ENCODE measurements around the gene AP2A2. TPM values are rescaled to one million over a fixed set of nuclear protein-coding genes. Genes with fewer than 3 reads are reported as not detected.

AP2A2 gene
- total RNA-seq, 2 donors from 2014 or later: 99.0 to 109 TPM

GRCh38 chr11:1051356-1052132 is 125.9 kb downstream of the AP2A2 start:
- Histone ChIP-seq H3K4me3 (no peak overlapping the region), H3K27ac (no peak overlapping the region), H3K9me3 (no peaks in the 10 kb centered on the region), H3K27me3 (replicated peaks; ENCODE audit: insufficient read depth) (no peaks in the 10 kb centered on the region), H3K4me1 (ENCODE audit: control insufficient read depth in 1 of 2, low read depth in 2 of 2) (no peaks in the 10 kb centered on the region), H3K36me3 (no peaks in the 10 kb centered on the region)
- ATAC-seq (ENCODE audit: insufficient number of reproducible peaks, low FRiP score, low read depth): no peak
- TF ChIP-seq CTCF (IDR thresholded peaks at IDR 0.05): no peak
- no peak for DNase-seq (ENCODE audit: low spot score)

GRCh38 chr11:1052133-1053011 is 126.7 kb downstream of the AP2A2 start:
- H3K9me3 ChIP-seq: no peaks in the 10 kb centered on the region
- H3K27me3 ChIP-seq (replicated peaks; ENCODE audit: insufficient read depth): no peaks in the 10 kb centered on the region
- H3K36me3 ChIP-seq: no peaks in the 10 kb centered on the region
- H3K4me3 ChIP-seq: no peak overlapping the region
- no peaks in the 10 kb centered on the region for H3K4me1 ChIP-seq (ENCODE audit: control insufficient read depth in 1 of 2, low read depth in 2 of 2)
- no peak for DNase-seq (ENCODE audit: low spot score)
- H3K27ac ChIP-seq: no peak overlapping the region
- ATAC-seq (ENCODE audit: insufficient number of reproducible peaks, low FRiP score, low read depth): no peak
- no peak for TF ChIP-seq CTCF (IDR thresholded peaks at IDR 0.05)

GRCh38 chr11:1053121-1053901 is 127.6 kb downstream of the AP2A2 start:
- DNase-seq (ENCODE audit: low spot score): no peak
- no peaks in the 10 kb centered on the region for H3K27me3 ChIP-seq (replicated peaks; ENCODE audit: insufficient read depth)
- no peak overlapping the region for H3K27ac ChIP-seq
- no peak for ATAC-seq (ENCODE audit: insufficient number of reproducible peaks, low FRiP score, low read depth)
- no peak for TF ChIP-seq CTCF (IDR thresholded peaks at IDR 0.05)
- H3K9me3 ChIP-seq: no peaks in the 10 kb centered on the region
- no peak overlapping the region for H3K4me3 ChIP-seq
- H3K4me1 ChIP-seq (ENCODE audit: control insufficient read depth in 1 of 2, low read depth in 2 of 2): no peaks in the 10 kb centered on the region
- H3K36me3 ChIP-seq: no peaks in the 10 kb centered on the region

- DNase-seq (ENCODE audit: low spot score) (no peak), ATAC-seq (ENCODE audit: insufficient number of reproducible peaks, low FRiP score, low read depth) (no peak)
- H3K27me3 ChIP-seq (replicated peaks; ENCODE audit: insufficient read depth): no peaks in the 10 kb centered on the region
- no peaks in the 10 kb centered on the region for H3K4me1 ChIP-seq (ENCODE audit: control insufficient read depth in 1 of 2, low read depth in 2 of 2)
- no peaks in the 10 kb centered on the region for H3K36me3 ChIP-seq
- no peaks in the 10 kb centered on the region for H3K9me3 ChIP-seq
- no peak overlapping the region for H3K27ac ChIP-seq
- no peak overlapping the region for H3K4me3 ChIP-seq
- TF ChIP-seq CTCF (IDR thresholded peaks at IDR 0.05): no peak
Observed at GRCh38 chr11:1054143-1055108, 128.8 kb downstream of the AP2A2 start.

All from thoracic aorta (tissue), 2 donors.